T-helper 9 cell (primary cell): ENCODE measurements around the gene TM4SF18.
"Not testable (repeated sequence)": the region's sequence is repeated elsewhere in the genome, so short reads cannot be mapped to it uniquely, and the experiment has no call there.

Source experiments
- DNase-seq: peaks from one replicate; pipeline ENCODE4 v3.0.0-alpha.2; 2020

The TM4SF18 gene

GRCh38 chr3:149368201-149368673 is 34.8 kb upstream of the TM4SF18 start:
- DNase-seq, result no peak

- DNase-seq, result no peak
These were observed 33.8 kb upstream of the TM4SF18 start for GRCh38 chr3:149366941-149367840.

GRCh38 chr3:149366031-149366430 is 32.6 kb upstream of the TM4SF18 start:
- no peak for DNase-seq

- DNase-seq, result no peak
These were observed 31.2 kb upstream of the TM4SF18 start for GRCh38 chr3:149364624-149365023.

GRCh38 chr3:149363053-149363452 is 29.6 kb upstream of the TM4SF18 start:
- DNase-seq, result no peak

- no peak for DNase-seq
These were observed 28.9 kb upstream of the TM4SF18 start for GRCh38 chr3:149362366-149362765.

- DNase-seq, result no peak
These were observed 23.2 kb upstream of the TM4SF18 start for GRCh38 chr3:149356630-149357029.

GRCh38 chr3:149356044-149356592 is 22.7 kb upstream of the TM4SF18 start:
- no peak for DNase-seq

- no peak for DNase-seq
These were observed 20.2 kb upstream of the TM4SF18 start for GRCh38 chr3:149353581-149354184.

- no peak for DNase-seq
These were observed 19.1 kb upstream of the TM4SF18 start for GRCh38 chr3:149352556-149352955.

GRCh38 chr3:149343951-149344350 is 10.5 kb upstream of the TM4SF18 start:
- DNase-seq, result no peak

GRCh38 chr3:149342413-149343380 is 9.3 kb upstream of the TM4SF18 start:
- DNase-seq, result no peak

GRCh38 chr3:149340310-149340933 is 7.0 kb upstream of the TM4SF18 start:
- no peak for DNase-seq

- no peak for DNase-seq
These were observed 6.5 kb upstream of the TM4SF18 start for GRCh38 chr3:149339931-149340309.

- not testable (repeated sequence) for DNase-seq
These were observed 4.0 kb upstream of the TM4SF18 start for GRCh38 chr3:149337486-149337885.

GRCh38 chr3:149336925-149337324 is 3.5 kb upstream of the TM4SF18 start:
- DNase-seq, result no peak

- DNase-seq, result no peak
These were observed 665 bp downstream of the TM4SF18 start for GRCh38 chr3:149332771-149333170.

- no peak for DNase-seq
These were observed 1.1 kb downstream of the TM4SF18 start for GRCh38 chr3:149332227-149332765.

GRCh38 chr3:149331396-149331795 is 2.0 kb downstream of the TM4SF18 start:
- no peak for DNase-seq

GRCh38 chr3:149330609-149331331 is 2.7 kb downstream of the TM4SF18 start:
- no peak for DNase-seq

- no peak for DNase-seq
These were observed 6.3 kb downstream of the TM4SF18 start for GRCh38 chr3:149327156-149327555.
